Measurements from ENCODE around the gene TGDS.
"Not testable (repeated sequence)": the region's sequence is repeated elsewhere in the genome, so short reads cannot be mapped to it uniquely, and the experiment has no call there.

Gene TGDS

GRCh38 chr13:94595950-94596574 is at the start of gene TGDS:
TSS of gene TGDS (minus strand) at chr13:94596152. CDS start at chr13:94596136, 16 bp downstream.
- peak; percentile 92 for DNase-seq

GRCh38 chr13:94641409-94641941 is 45.5 kb upstream of the TGDS start:
- DNase-seq, result peak; percentile 81

DNA sequence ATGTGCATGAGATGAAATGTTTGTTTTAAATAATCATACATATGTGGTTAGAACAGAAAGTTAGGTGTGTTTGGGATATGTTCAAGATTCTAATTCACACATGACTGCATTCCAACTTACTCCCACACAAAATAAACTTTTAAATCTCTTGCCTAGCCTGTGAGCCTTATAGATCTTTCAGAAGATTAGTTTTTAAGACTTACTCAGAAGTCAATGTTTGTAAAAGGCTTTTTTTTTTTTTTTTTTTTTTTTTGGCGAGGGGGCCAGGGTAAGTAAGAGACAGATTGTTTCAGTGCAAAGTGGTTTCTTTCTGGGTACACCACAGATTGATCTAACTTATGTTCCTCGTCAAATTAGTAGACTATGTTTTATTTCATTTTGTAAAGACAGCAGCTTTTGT is 44.8 kb upstream of the TGDS start:
- no peak for DNase-seq

- not testable (repeated sequence) for DNase-seq
These were observed 41.7 kb upstream of the TGDS start for GRCh38 chr13:94637677-94638076.

- no peak for DNase-seq
These were observed 41.1 kb upstream of the TGDS start for GRCh38 chr13:94636942-94637578.

DNA sequence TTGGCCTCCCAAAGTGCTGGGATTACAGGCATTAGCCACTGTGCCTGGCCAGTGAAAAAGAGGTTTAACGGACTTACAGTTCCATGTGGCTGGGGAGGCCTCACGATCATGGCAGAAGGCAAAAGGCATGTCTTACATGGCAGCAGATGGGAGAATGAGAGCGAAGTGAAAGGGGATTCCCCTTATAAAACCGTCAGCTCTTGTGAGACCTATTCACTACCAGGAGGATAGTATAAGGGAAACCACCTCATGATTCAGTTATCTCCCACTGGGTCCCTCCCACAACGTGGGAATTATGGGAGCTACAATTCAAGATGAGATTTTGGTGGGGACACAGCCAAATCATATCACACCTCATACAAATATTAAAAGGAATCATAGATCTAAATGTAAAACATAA is 40.1 kb upstream of the TGDS start:
- DNase-seq, result not testable (repeated sequence)

GRCh38 chr13:94632226-94632980 is 36.5 kb upstream of the TGDS start:
- DNase-seq, result no peak

DNA sequence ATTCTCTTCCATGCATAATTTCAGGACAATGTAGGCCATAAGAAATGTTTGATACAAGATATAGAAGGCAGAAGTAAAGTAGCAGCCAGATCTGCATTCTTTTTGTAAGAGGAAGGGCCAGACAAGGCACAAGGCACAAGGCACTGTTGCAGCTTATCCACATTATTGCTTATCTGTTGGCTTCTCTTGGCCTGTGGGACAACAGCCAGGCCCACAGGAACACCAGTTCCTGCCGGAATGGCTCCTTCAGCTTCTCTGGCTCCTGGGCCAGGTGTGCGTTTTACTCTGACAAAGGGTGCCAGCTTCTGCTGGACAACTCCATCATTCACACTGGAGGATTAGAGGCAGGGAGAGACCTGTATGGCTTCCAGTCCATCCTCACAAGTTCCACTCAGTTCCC is 34.9 kb upstream of the TGDS start:
- DNase-seq, result no peak

DNA sequence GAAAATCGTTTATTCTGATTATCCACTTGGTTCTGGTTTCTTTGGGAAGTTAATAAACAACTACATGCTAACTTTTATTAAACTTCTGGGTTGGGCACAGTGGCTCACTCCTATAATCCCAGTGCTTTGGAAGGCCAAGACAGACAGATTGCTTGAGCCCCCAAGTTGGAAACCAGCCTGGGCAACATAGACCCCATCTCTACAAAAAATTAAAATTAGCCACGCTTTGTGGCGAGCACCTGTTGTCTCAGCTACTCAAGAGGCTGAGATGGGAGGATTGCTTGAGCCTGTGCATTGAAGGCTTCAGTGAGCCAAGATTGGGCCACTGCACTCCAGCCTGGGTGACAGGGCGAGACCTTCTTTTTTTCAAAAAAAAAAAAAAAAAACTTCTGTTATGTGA is 27.4 kb upstream of the TGDS start:
- DNase-seq, result no peak

DNA sequence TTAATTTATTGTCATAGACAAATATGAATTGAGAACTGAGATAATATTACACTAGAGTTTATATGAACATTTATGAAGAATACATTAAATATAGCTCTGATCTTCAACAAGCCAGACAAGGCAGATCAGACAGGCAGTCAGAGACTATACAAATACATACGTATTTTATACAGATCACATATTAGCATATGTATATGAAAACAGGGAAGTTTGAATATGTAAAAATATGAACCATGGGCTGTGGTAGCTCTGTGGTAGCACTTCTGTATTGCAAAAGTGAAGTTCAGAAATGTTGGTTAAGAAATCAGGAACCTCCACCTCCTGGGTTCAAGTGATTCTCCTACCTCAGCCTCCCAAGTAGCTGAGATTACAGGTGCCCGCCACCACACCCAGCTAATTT is 26.4 kb upstream of the TGDS start:
- DNase-seq, result no peak

GRCh38 chr13:94620286-94620896 is 24.4 kb upstream of the TGDS start:
- DNase-seq, result peak; percentile 16

DNA sequence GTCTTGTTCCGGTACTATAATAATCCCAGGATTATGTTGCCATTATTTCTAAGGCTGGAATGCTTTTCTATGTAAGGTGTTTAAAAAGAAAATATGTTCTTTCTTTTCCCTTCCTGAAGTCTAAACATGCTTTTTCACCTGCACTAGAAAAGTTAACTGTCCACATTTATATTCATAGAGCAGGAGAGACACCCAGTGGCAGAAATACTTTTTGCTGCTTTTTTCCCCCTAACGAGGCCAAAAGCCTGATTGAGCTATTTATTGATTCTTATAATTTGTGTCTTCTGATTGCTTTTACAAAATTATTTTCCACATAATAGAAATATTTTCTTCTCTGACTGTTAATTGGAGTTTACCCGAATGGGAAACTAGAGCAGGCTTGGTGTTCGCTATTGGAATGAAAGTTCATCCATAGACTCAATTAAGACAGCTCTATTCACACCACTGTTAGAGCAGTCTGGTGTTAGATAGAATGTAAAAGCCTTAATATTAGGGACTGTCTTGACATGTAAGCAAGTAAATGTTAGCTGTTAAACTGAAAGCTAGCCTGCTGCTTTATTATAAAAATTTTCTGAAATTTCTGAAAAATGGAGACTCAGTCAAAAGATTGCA is 21.5 kb upstream of the TGDS start:
- DNase-seq, result peak; percentile 22

- no peak for DNase-seq
These were observed 17.1 kb upstream of the TGDS start for GRCh38 chr13:94613051-94613450.

DNA sequence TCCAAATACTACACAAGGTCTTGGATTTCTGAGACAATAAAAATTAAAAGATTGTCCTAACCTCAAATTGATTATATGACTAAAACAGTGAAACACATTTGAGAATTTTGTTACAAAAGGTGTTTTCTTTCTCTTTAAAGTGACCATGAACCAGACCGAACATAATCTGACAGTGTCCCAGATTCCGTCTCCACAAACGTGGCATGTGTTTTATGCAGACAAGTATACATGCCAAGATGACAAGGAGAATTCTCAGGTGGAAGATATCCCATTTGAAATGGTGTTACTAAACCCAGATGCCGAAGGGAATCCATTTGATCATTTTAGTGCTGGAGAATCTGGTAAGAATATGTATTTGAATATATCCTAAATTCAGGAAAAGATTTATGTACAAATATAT is 16.1 kb upstream of the TGDS start:
- no peak for DNase-seq

DNA sequence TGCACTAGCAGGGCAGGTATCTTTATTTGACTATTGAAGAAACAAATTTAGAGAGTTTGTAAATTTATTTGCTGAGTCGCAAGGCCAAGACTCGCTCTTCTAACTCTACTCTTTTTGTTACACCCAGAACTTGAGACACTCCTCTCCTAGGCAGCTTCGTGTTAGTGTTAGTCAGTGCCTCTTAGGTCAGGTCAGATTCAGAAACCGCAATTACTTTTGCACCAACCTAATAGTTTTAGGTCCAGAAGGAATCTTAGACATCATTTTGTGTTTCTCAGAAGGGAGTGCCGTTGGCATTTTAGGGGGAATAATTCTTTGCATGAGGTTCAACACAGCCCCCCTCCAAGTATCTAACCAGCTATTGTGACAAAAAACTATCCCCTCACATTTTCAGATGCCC is 14.5 kb upstream of the TGDS start:
- DNase-seq, result no peak

GRCh38 chr13:94609196-94609595 is 13.2 kb upstream of the TGDS start:
- DNase-seq, result no peak

DNA sequence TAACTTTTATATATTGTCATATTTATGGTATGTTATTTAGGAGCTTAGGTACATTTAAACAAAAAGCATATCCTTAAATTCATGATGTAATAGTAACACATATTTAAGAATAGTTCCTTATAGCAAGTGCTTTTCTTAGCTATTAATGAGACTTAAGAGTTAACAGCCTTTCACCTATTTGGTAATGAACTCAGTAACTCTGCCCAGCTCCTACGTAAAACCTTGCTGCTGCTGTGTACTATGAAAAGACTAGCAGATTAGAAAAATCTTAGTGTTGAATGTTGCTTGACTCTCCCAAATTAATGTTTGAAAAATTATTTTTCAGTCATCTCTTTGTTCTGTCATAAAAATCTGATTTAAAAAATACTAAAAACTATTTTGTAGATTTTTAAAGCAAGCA is 12.6 kb upstream of the TGDS start:
- no peak for DNase-seq

DNA sequence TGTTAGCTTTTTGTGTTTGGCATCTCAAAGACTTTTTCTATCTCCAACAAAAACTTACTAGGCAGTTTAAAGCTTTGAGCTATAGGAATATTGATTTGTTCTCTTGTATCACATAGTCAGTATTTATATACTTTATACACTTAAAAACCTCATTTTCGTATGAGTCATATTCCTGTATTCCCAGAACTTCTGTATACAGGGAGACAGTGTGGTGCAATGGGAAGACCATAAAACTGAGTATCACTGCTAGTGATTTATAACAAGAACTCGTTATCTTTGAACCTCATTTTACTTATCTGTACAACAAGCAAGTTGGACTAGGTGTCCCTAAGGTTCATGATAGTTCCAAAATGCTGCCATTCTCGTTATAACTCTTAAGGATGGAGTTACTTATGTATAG is 12.0 kb upstream of the TGDS start:
- DNase-seq, result no peak

DNA sequence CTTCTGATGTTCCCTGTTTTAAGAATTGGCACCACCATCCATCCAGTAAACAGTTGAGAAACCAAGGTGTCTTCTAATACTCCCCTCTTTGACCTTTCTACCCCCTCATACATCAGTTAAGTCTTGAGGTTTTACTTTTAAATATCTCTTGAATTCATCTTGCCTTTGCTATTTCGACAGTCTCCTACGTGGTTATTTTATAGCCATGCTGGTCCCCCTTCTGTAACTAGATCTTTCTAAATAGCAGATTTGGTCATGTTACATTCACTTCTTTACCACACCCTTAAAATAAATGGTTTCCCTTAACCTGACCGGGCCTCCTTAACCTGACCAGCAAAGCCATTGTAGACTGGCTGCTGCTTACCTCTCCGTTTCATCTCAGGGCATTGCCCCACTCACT is 11.1 kb upstream of the TGDS start:
- no peak for DNase-seq

DNA sequence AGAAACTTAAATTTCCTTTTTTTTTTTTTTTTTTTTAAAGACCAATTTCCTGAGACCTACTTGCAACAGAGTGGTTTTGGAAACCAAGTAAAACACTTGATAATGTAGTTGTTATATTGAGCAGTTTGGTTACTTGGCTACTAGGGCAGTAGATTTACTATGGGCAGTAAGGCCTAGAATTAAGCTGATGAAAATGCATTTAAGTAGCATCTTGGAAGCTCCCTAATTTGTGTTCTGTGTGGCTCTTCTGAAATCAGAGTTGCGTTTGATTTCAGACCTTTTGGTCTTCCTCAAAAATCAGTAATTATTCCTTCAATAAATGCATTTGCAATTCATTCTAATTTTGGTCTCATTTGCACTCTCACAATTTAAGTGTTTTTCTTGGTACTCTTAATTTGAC is 6.5 kb upstream of the TGDS start:
- DNase-seq, result no peak

DNA sequence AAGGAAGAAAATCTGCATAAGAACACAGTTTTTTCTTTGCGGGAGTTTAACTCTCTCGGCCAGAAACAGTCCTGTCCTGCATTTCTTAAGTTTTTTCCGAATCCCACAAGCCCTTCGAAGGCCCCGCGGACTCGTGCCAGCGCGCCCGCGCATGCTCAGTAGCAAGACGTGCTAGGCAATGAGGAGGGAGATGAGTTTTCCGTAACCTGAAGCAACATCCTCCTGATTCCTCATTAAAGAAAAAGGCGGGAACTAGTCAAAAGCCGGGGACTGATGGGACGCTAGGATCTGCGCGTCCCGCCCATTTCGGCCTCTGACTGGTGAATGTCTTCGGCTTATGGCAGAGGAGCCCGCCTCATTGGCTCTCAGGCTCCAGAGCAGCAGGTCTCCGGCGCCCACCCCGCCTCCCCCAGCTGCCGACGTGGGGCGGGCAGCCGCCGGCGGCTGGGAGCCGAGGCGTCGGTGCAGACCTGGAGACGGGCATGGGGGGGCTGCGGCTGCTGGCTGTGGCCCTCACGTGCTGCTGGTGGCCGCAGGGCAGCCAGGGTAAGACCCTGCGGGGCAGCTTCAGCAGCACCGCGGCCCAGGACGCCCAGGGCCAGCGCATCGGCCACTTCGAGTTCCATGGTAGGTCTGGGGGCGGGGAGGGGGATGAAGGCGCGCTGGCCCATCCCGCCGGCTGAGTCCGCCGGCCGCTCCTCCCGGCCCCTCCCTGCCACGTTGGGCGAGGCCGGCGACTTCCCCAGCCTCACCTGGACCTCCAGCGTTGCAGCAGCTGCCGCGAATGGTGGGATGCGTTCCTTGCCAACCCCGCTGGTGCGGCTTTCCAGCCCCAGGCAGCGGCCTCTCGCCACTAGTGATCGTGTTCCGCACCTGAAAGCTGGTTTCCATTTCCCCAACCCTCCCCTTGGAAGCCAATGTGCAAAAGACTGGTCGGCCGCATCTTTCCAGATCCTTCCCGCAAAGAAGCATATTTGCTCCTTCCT is 5.8 kb upstream of the TGDS start, which contains the start of gene GPR180:
GPR180 (plus strand) TSS at position 412 of the 986 bp plus-strand sequence; CDS start at position 483, 71 bp downstream.
- DNase-seq, result peak; percentile 99

DNA sequence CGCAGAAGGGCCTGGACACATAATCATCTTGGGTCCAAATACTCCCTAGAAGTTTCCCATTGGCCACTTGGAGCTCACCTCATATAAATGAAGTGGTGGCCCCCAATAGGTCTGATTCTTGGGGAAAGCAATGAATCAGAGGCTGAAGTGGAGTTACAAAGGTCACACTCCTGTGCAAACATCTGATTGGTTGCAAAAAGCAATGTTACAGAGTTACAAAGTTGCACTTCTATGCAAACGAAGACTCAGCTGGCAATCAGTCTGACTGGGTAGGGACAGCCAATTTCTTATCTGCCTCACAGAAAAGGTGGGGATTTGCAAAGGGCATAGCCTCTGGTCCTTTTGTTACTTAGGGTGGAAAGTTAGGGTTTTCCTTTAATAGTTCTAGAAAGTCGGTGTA is 3.9 kb upstream of the TGDS start:
- DNase-seq, result no peak
